Pancreas (tissue), 10 donors: ENCODE results near the gene B3GNT3. TPM values are rescaled to one million over a fixed set of nuclear protein-coding genes. Genes with fewer than 3 reads are reported as not detected.

ENCODE experiments used
- ATAC-seq, 4 donors: fragments of 200-7000 bp; cut with Tn5 transposase; one replicate each; pipeline versions ENCODE4 v1.8.0 to v1.9.1; 2020; ENCODE audit warnings: mild to moderate bottlenecking in 4 of 4, moderate library complexity in 4 of 4
- DNase-seq, 6 donors: peaks; one replicate each; pipeline ENCODE4 v3.0.0-alpha.2; 2020
- FAIRE-seq: peaks from 2 replicates; lab custom pipeline; 2012; peaks lifted over from hg19 to GRCh38; lab: Jason Lieb, UNC
- H3K27ac ChIP-seq, 4 donors: fragments of 200-600 bp; sonication (generic); 1 replicate in 3 of 4; 2 replicates in 1 of 4; pipeline versions ENCODE4 v1.5.0 to v1.8.0; 2020
- H3K27me3 ChIP-seq, 4 donors: fragments of 200-600 bp; one replicate each; pipeline ENCODE4 v1.8.0; 2021
- H3K36me3 ChIP-seq, 3 donors: fragments of 200-600 bp; sonication (generic) in 1 of 3; one replicate each; pipeline versions ENCODE4 v1.5.0 to v1.8.0; 2020 to 2021
- H3K4me1 ChIP-seq, 3 donors: fragments of 200-600 bp; one replicate each; pipeline ENCODE4 v1.8.0; 2021
- H3K4me3 ChIP-seq, 4 donors: fragments of 200-600 bp; sonication (generic) in 2 of 4; one replicate each; pipeline versions ENCODE4 v1.5.0 to v1.8.0; 2020 to 2021
- H3K9me3 ChIP-seq, 4 donors: fragments of 200-600 bp; one replicate each; pipeline ENCODE4 v1.8.0; 2021
- WGBS, 2 donors: extraction: QIAGEN DNeasy Blood & Tissue Kit; methylation state at CpG; one replicate each; pipeline ENCODE4 v1.1.7; 2013; 5-methylcytosine and 5-hydroxymethylcytosine counted together
- intact Hi-C, 3 donors: fragments of 100-400 bp; cut with DNase I; formaldehyde crosslinking; loops; one replicate each; pipeline versions ENCODE4 v1.11.1 to v1.14.2; 2022
- polyA plus RNA-seq, 2 donors: library from polyadenylated mRNA; stranded (reverse); fragments of 200-250 nt; gene quantifications; one replicate each; pipeline ENCODE4 v1.2.3, GENCODE V29; 2013
- total RNA-seq, 6 donors: library from RNA; stranded (reverse); fragmentation: NEBNext Ultra II Directional in 4 of 6; extraction: Animal tissue kit (Norgen Biotek cat#: 25700) in 4 of 6; gene quantifications; one replicate each; pipeline versions ENCODE4 v1.2.1 to v1.2.4, GENCODE V29; 2021 to 2023
- TF ChIP-seq, protein P1 (sequence below), 4 donors: fragments of 200-600 bp; sonication (generic) in 3 of 4; IDR thresholded peaks; one replicate each; pipeline versions ENCODE4 v1.5.0 to v1.8.0; 2021; ENCODE audit warnings: antibody characterized with exemption in 4 of 4
- donor health status: healthy with polysubstance abuse.
- donor health status: DM: no; HTN: no; CAD: no; lungs with moderate emphysema.
- donor health status: DM: no; HTN: no; CAD: no.
- donor health status: control.
- donor health status: control.
- donor health status: Bipolar disorder and iron deficiency.
- donor health status: DM: yes; HTN: yes; CAD: no.
- donor health status: DM: no; HTN: no; CAD: no.
- donor health status: DM: no; HTN: no; CAD: no.
- donor health status: DM: yes; HTN: yes; CAD: no.

Gene B3GNT3
- total and polyA plus RNA-seq, 8 donors, result 1.7 to 6.0 (median 3.2) TPM

DNA sequence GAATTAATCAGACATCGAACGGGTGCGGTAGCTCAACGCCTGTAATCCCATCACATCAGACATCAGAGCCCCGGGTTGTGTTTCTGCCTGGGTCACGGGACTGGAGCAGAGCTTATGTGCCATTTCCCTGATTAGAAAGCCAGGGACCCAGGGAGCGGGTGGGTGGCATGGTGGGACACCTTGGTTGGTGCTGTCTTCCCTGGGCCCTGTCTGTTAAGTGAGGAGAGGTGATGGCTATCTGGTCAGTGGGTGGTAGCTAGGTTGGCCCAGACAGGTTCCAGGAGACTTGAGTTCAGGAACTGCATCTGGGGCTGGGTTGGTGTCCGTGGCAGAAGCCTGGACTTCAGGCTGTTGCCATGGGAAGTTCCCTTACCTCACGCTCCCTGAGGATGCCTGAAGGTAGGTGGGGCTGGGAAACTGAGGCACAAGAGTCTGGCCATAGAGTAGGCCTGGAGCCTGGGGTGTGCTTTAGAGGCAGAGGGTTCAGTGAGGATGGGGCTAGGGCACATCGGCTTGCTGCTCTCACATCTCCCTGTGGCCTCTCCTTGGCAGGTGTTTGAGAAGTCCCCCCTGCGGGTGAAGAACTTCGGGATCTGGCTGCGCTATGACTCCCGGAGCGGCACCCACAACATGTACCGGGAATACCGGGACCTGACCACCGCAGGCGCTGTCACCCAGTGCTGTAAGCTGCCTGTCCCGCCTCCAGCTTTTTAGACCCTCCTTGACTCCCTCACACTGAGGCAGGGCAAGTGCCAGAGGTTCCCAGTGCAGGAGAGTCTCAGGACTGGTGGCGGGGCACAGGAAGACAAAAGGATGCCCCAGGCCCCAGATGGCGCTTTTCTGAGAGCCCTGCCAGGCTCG lies 66.8 kb downstream of the B3GNT3 start:
- DNase-seq (no peak), ATAC-seq (no peak), FAIRE-seq (no peak)
- peaks cover 4 to 26% (median 19%) of the 10 kb centered on the region in 3 donors for H3K36me3 ChIP-seq
- intact Hi-C loops, result loop anchor here in 1 of 3 donors (10.0 kb wide), 1 partner anchor 133 kb away; no protein-coding TSS in a partner anchor
- no peaks in the 10 kb centered on the region for H3K9me3 ChIP-seq
- no peak overlapping the region for H3K27ac ChIP-seq
- no peaks in the 10 kb centered on the region for H3K27me3 ChIP-seq
- peaks cover 0 to 9% (median 0%) of the 10 kb centered on the region in 3 donors for H3K4me1 ChIP-seq
- TF ChIP-seq, protein P1, sequence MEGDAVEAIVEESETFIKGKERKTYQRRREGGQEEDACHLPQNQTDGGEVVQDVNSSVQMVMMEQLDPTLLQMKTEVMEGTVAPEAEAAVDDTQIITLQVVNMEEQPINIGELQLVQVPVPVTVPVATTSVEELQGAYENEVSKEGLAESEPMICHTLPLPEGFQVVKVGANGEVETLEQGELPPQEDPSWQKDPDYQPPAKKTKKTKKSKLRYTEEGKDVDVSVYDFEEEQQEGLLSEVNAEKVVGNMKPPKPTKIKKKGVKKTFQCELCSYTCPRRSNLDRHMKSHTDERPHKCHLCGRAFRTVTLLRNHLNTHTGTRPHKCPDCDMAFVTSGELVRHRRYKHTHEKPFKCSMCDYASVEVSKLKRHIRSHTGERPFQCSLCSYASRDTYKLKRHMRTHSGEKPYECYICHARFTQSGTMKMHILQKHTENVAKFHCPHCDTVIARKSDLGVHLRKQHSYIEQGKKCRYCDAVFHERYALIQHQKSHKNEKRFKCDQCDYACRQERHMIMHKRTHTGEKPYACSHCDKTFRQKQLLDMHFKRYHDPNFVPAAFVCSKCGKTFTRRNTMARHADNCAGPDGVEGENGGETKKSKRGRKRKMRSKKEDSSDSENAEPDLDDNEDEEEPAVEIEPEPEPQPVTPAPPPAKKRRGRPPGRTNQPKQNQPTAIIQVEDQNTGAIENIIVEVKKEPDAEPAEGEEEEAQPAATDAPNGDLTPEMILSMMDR (IDR thresholded peaks at IDR 0.05), result no peak
- WGBS, 2 donors, result 73 to 76% methylated on average over 23 of the region's 23 CpGs
- peak overlapping the region in 2 of 4 donors; percentile 98 to 99 for H3K4me3 ChIP-seq

DNA sequence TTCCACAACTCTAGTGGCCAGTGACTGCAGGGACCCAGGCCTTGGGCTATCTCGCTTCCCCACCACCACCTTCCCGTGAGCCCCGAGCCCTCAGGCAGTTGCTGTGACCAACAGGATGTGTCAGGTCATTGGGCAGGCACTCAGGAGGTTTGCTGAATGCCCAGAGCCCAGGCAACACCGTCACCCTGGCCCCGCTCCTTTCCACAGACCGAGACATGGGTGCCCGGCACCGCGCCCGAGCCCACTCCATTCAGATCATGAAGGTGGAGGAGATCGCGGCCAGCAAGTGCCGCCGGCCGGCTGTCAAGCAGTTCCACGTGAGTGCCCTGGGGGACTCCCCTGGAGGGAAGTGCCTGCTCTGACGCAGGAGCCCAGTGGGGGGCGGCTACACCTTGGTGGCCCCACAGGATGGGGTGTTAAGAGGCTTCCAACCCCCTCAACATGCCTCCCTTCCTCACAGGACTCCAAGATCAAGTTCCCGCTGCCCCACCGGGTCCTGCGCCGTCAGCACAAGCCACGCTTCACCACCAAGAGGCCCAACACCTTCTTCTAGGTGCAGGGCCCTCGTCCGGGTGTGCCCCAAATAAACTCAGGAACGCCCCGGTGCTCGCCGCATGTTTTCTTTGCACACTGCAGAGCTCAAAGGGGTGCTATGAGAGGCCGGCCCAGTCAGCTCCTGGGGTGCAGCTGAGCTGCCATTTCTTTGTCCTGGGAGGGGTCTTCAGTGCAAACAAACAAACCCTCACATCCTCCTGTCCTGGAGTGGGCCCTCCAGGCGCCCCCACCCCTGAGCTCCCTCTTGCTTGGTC lies 68.0 kb downstream of the B3GNT3 start:
- FAIRE-seq, result no peak
- no peak overlapping the region for H3K27ac ChIP-seq
- DNase-seq, result no peak
- WGBS, 2 donors, result 90 to 92% methylated on average over 26 to 31 of the region's 31 CpGs
- no peak for ATAC-seq
- intact Hi-C loops, result loop anchor here in 1 of 3 donors (10.0 kb wide), 1 partner anchor 132 kb away; no protein-coding TSS in a partner anchor
- H3K9me3 ChIP-seq, result no peaks in the 10 kb centered on the region
- peaks cover 0 to 9% (median 0%) of the 10 kb centered on the region in 3 donors for H3K4me1 ChIP-seq
- peaks cover 4 to 26% (median 19%) of the 10 kb centered on the region in 3 donors for H3K36me3 ChIP-seq
- H3K4me3 ChIP-seq, result no peak overlapping the region
- no peaks in the 10 kb centered on the region for H3K27me3 ChIP-seq
- TF ChIP-seq, protein P1 (IDR thresholded peaks at IDR 0.05), result no peak

Other genes starting within 250 kb of the B3GNT3 start
- gene COLGALT1, start 239.5 kb upstream of the B3GNT3 start, total RNA-seq, result 10 to 100 TPM; 13.5 to 50.6 (median 19.5) TPM
- 10 to 100 TPM; 27.6 to 34.4 TPM for gene COLGALT1, start 239.5 kb upstream of the B3GNT3 start, polyA plus RNA-seq
- gene UNC13A, start 106.8 kb upstream of the B3GNT3 start, total RNA-seq, result 1 to 10 TPM in 3 of 6 donors, under 1 TPM in 3; 0.92 to 5.3 (median 1.3) TPM
- 10 to 100 TPM in 1 of 2 donors, 1 to 10 TPM in 1; 4.1 to 10.5 TPM for gene UNC13A, start 106.8 kb upstream of the B3GNT3 start, polyA plus RNA-seq
- 10 to 100 TPM; 13.9 to 35.6 (median 21.3) TPM for gene MAP1S, start 75.7 kb upstream of the B3GNT3 start, total RNA-seq
- gene MAP1S, start 75.7 kb upstream of the B3GNT3 start, polyA plus RNA-seq, result 10 to 100 TPM; 22.1 to 22.4 TPM
- 1 to 10 TPM in 3 of 6 donors, under 1 TPM in 3; 0.43 to 2.5 (median 1.2) TPM for gene FCHO1, start 43.7 kb upstream of the B3GNT3 start, total RNA-seq
- gene FCHO1, start 43.7 kb upstream of the B3GNT3 start, polyA plus RNA-seq, result 1 to 10 TPM; 1.3 to 1.4 TPM
- not detected for gene INSL3, start 26.4 kb downstream of the B3GNT3 start, total RNA-seq
- not detected for gene INSL3, start 26.4 kb downstream of the B3GNT3 start, polyA plus RNA-seq
- gene JAK3, start 52.8 kb downstream of the B3GNT3 start, total RNA-seq, result 1 to 10 TPM; 1.1 to 6.6 (median 1.7) TPM
- 1 to 10 TPM; 2.9 to 4.3 TPM for gene JAK3, start 52.8 kb downstream of the B3GNT3 start, polyA plus RNA-seq
- 1,000 to 10,000 TPM; 1,116 to 2,379 (median 1,559) TPM for gene RPL18A, start 64.8 kb downstream of the B3GNT3 start, total RNA-seq
- 1,000 to 10,000 TPM; 1,339 to 1,436 TPM for gene RPL18A, start 64.8 kb downstream of the B3GNT3 start, polyA plus RNA-seq
- under 1 TPM in 1 of 6 donors, not detected in 5; 0.16 TPM for gene SLC5A5, start 76.8 kb downstream of the B3GNT3 start, total RNA-seq
- under 1 TPM in 1 of 2 donors, not detected in 1; 0.02 TPM for gene SLC5A5, start 76.8 kb downstream of the B3GNT3 start, polyA plus RNA-seq
- gene CCDC124, start 137.9 kb downstream of the B3GNT3 start, total RNA-seq, result 10 to 100 TPM; 15.0 to 35.5 (median 28.9) TPM
- gene CCDC124, start 137.9 kb downstream of the B3GNT3 start, polyA plus RNA-seq, result 10 to 100 TPM; 62.0 to 71.8 TPM
- gene KCNN1, start 172.0 kb downstream of the B3GNT3 start, total RNA-seq, result under 1 TPM in 1 of 6 donors, not detected in 5; 0.19 TPM
- gene KCNN1, start 172.0 kb downstream of the B3GNT3 start, polyA plus RNA-seq, result under 1 TPM; 0.08 to 0.33 TPM
- 10 to 100 TPM in 1 of 6 donors, 1 to 10 TPM in 5; 3.8 to 22.0 (median 8.1) TPM for gene ARRDC2, start 213.0 kb downstream of the B3GNT3 start, total RNA-seq
- gene ARRDC2, start 213.0 kb downstream of the B3GNT3 start, polyA plus RNA-seq, result 10 to 100 TPM; 32.3 to 34.8 TPM